Measurements from ENCODE around the gene CEPT1. TPM values are rescaled to one million over a fixed set of nuclear protein-coding genes. Genes with fewer than 3 reads are reported as not detected.
"Not testable (repeated sequence)": the region's sequence is repeated elsewhere in the genome, so short reads cannot be mapped to it uniquely, and the experiment has no call there.

CEPT1 gene
- total RNA-seq, result 10 to 100 TPM; 24.1 to 33.5 (median 31.5) TPM

- H3K4me3 Mint-ChIP-seq, result peak within 1 kb of the TSS; percentile 99
- peaks cover 13% of the 10 kb centered on the region for H3K36me3 Mint-ChIP-seq (ENCODE audit: insufficient read depth)
- H3K27me3 Mint-ChIP-seq (ENCODE audit: low read depth), result no peaks in the 10 kb centered on the region
- ATAC-seq (peak; percentile 81 to 82), DNase-seq (peak; percentile 86)
- peaks cover 49% of the 10 kb centered on the region for H3K4me1 Mint-ChIP-seq (ENCODE audit: low read depth)
- no peaks in the 10 kb centered on the region for H3K9me3 Mint-ChIP-seq
Measured at GRCh38 chr1:111139956-111140679, at the start of gene CEPT1, which contains the start of gene DRAM2. Gene CEPT1 (plus strand): TSS chr1:111140223. CDS start chr1:111147715, 7,492 bp downstream. Gene DRAM2 (minus strand): TSS chr1:111140093. CDS start chr1:111131554, 8,539 bp downstream.

- H3K4me1 Mint-ChIP-seq (ENCODE audit: low read depth); ATAC-seq; H3K4me3 Mint-ChIP-seq; H3K27me3 Mint-ChIP-seq (ENCODE audit: low read depth); H3K36me3 Mint-ChIP-seq (ENCODE audit: insufficient read depth); DNase-seq: not testable (repeated sequence)
- peaks cover 43% of the 10 kb centered on the region for H3K9me3 Mint-ChIP-seq
Measured at GRCh38 chr1:111095421-111095820, 44.6 kb upstream of the CEPT1 start.

GRCh38 chr1:111097356-111098099 lies 42.5 kb upstream of the CEPT1 start:
- DNase-seq (no peak), ATAC-seq (no peak)
- Mint-ChIP-seq H3K36me3 (ENCODE audit: insufficient read depth) (peaks cover 3% of the 10 kb centered on the region), H3K4me3 (no peak overlapping the region), H3K4me1 (ENCODE audit: low read depth) (no peaks in the 10 kb centered on the region), H3K27me3 (ENCODE audit: low read depth) (peaks cover 1% of the 10 kb centered on the region), H3K9me3 (peaks cover 54% of the 10 kb centered on the region)

- peaks cover 53% of the 10 kb centered on the region for H3K9me3 Mint-ChIP-seq
Measured at GRCh38 chr1:111099289-111099688, 40.7 kb upstream of the CEPT1 start.

GRCh38 chr1:111101854-111102642 lies 38.0 kb upstream of the CEPT1 start:
- H3K4me3 Mint-ChIP-seq, result no peak overlapping the region
- H3K9me3 Mint-ChIP-seq, result peaks cover 52% of the 10 kb centered on the region
- peaks cover 3% of the 10 kb centered on the region for H3K36me3 Mint-ChIP-seq (ENCODE audit: insufficient read depth)
- peaks cover 2% of the 10 kb centered on the region for H3K27me3 Mint-ChIP-seq (ENCODE audit: low read depth)
- no peaks in the 10 kb centered on the region for H3K4me1 Mint-ChIP-seq (ENCODE audit: low read depth)
- no peak for DNase-seq
- no peak for ATAC-seq

More at GRCh38 chr1:111099289-111099688, 40.7 kb upstream of the CEPT1 start:
- DNase-seq (no peak), ATAC-seq (no peak)
- Mint-ChIP-seq H3K36me3 (ENCODE audit: insufficient read depth) (peaks cover 3% of the 10 kb centered on the region), H3K4me1 (ENCODE audit: low read depth) (no peaks in the 10 kb centered on the region), H3K4me3 (no peak overlapping the region), H3K27me3 (ENCODE audit: low read depth) (no peaks in the 10 kb centered on the region)

- no peak overlapping the region for H3K4me3 Mint-ChIP-seq
- peaks cover 29% of the 10 kb centered on the region for H3K9me3 Mint-ChIP-seq
- no peaks in the 10 kb centered on the region for H3K36me3 Mint-ChIP-seq (ENCODE audit: insufficient read depth)
- DNase-seq (no peak), ATAC-seq (no peak)
- peaks cover 2% of the 10 kb centered on the region for H3K27me3 Mint-ChIP-seq (ENCODE audit: low read depth)
- H3K4me1 Mint-ChIP-seq (ENCODE audit: low read depth), result no peaks in the 10 kb centered on the region
Measured at GRCh38 chr1:111104981-111105380, 35.0 kb upstream of the CEPT1 start.

- Mint-ChIP-seq H3K4me3 (no peak overlapping the region), H3K4me1 (ENCODE audit: low read depth) (no peaks in the 10 kb centered on the region), H3K9me3 (peaks cover 6% of the 10 kb centered on the region), H3K36me3 (ENCODE audit: insufficient read depth) (peaks cover 9% of the 10 kb centered on the region), H3K27me3 (ENCODE audit: low read depth) (no peaks in the 10 kb centered on the region)
- no peak for DNase-seq
- no peak for ATAC-seq
Measured at GRCh38 chr1:111110197-111110899, 29.7 kb upstream of the CEPT1 start.

GRCh38 chr1:111116496-111116895 lies 23.5 kb upstream of the CEPT1 start:
- ATAC-seq (no peak), DNase-seq (no peak)
- Mint-ChIP-seq H3K4me3 (no peak overlapping the region), H3K9me3 (no peaks in the 10 kb centered on the region), H3K4me1 (ENCODE audit: low read depth) (no peaks in the 10 kb centered on the region), H3K36me3 (ENCODE audit: insufficient read depth) (peaks cover 34% of the 10 kb centered on the region), H3K27me3 (ENCODE audit: low read depth) (no peaks in the 10 kb centered on the region)

GRCh38 chr1:111126354-111126753 lies 13.7 kb upstream of the CEPT1 start:
- H3K4me1 Mint-ChIP-seq (ENCODE audit: low read depth), result peaks cover 11% of the 10 kb centered on the region
- no peak for DNase-seq
- H3K27me3 Mint-ChIP-seq (ENCODE audit: low read depth), result no peaks in the 10 kb centered on the region
- H3K9me3 Mint-ChIP-seq, result no peaks in the 10 kb centered on the region
- H3K4me3 Mint-ChIP-seq, result no peak overlapping the region
- H3K36me3 Mint-ChIP-seq (ENCODE audit: insufficient read depth), result peaks cover 37% of the 10 kb centered on the region
- ATAC-seq, result no peak

GRCh38 chr1:111127923-111128643 lies 11.9 kb upstream of the CEPT1 start:
- H3K4me3 Mint-ChIP-seq, result no peak overlapping the region
- ATAC-seq (peak in 1 of 2 donors; percentile 23), DNase-seq (no peak)

GRCh38 chr1:111129376-111129775 lies 10.6 kb upstream of the CEPT1 start:
- DNase-seq, result no peak
- H3K36me3 Mint-ChIP-seq (ENCODE audit: insufficient read depth), result peaks cover 30% of the 10 kb centered on the region
- H3K9me3 Mint-ChIP-seq, result no peaks in the 10 kb centered on the region
- H3K4me1 Mint-ChIP-seq (ENCODE audit: low read depth), result peaks cover 19% of the 10 kb centered on the region
- H3K27me3 Mint-ChIP-seq (ENCODE audit: low read depth), result no peaks in the 10 kb centered on the region
- ATAC-seq, result no peak
- no peak overlapping the region for H3K4me3 Mint-ChIP-seq

More at GRCh38 chr1:111127923-111128643, 11.9 kb upstream of the CEPT1 start:
- H3K9me3 Mint-ChIP-seq, result no peaks in the 10 kb centered on the region
- H3K27me3 Mint-ChIP-seq (ENCODE audit: low read depth), result no peaks in the 10 kb centered on the region
- peaks cover 17% of the 10 kb centered on the region for H3K4me1 Mint-ChIP-seq (ENCODE audit: low read depth)
- H3K36me3 Mint-ChIP-seq (ENCODE audit: insufficient read depth), result peaks cover 34% of the 10 kb centered on the region

GRCh38 chr1:111131693-111132092 lies 8.3 kb upstream of the CEPT1 start:
- peaks cover 28% of the 10 kb centered on the region for H3K36me3 Mint-ChIP-seq (ENCODE audit: insufficient read depth)
- no peaks in the 10 kb centered on the region for H3K9me3 Mint-ChIP-seq
- H3K4me3 Mint-ChIP-seq, result no peak overlapping the region
- H3K27me3 Mint-ChIP-seq (ENCODE audit: low read depth), result no peaks in the 10 kb centered on the region
- H3K4me1 Mint-ChIP-seq (ENCODE audit: low read depth), result peaks cover 24% of the 10 kb centered on the region
- ATAC-seq (no peak), DNase-seq (no peak)

- Mint-ChIP-seq H3K27me3 (ENCODE audit: low read depth) (no peaks in the 10 kb centered on the region), H3K36me3 (ENCODE audit: insufficient read depth) (peaks cover 23% of the 10 kb centered on the region), H3K4me1 (ENCODE audit: low read depth) (peaks cover 29% of the 10 kb centered on the region), H3K9me3 (no peaks in the 10 kb centered on the region), H3K4me3 (no peak overlapping the region)
- ATAC-seq (no peak), DNase-seq (no peak)
Measured at GRCh38 chr1:111133866-111134265, 6.2 kb upstream of the CEPT1 start.

All from activated T-cell treated with anti-CD3 and anti-CD28 coated beads, Interleukin-2, amount 50 U/mL, for 4 hours (primary cell).